ENCODE measurements around the gene ENTPD1.
A peak's percentile ranks its signal among the peaks of the same experiment; 100 is the strongest.
"Not testable (repeated sequence)": the region's sequence is repeated elsewhere in the genome, so short reads cannot be mapped to it uniquely, and the experiment has no call there.

Gene ENTPD1

DNA sequence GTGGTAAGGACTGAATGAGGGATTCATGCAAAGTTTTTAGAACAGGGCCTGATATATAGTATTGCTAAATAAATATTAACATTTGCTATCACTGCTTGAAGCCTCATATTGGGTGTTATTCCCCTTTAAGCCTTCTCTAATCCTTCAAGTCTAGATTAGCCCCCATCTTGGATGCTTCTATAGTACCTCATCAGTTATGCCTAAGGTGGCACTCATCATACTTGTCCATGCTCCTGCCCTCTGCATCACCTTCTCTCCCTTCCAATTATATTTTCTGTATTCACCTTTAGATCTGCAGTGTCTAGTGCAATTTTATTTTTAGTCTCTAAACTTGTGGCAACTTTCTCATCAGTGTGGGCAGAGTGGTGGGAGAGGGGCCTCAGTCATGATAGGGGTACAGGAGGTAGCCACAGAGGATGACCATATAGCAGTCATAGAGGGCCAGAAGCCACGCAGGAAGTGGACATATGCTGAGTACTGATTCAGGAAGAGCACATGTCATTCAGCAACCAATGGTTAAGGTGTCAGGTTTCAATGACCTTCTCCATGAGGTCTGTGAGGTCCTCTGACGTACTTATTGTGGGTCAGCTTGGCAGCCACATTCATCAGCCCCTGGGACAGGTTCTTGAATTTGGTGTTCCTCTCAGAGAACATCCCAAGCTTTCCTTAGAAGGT, 2.5 kb downstream of the ENTPD1 start:
- DNase-seq = no peak

DNA sequence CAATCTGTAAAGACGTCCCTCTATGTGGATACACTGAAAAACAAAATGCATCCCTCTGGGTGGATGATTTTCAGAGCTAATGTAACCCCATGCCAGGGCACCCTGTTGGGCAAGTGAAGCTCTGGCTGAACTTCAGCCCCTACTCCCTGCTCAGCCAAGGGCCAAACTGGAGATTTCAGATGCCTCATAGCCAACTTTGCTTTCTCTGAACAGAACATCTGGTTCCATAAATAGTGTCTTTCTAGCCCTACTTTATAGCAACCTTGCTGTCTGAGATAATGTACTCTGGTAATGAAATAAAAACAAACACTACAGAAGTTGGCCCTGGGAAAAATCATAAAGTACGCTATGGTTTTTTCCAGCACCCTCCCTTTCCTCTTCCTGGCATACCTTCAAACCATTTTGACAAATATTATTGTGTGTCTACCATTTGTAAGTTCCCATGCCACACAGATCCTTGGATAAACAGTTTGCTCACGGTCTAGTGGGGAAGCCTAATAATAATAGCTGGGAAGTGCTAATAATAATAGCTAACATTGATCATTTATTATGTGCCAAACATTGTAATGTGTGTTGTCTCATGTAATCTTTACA, 3.4 kb downstream of the ENTPD1 start:
- no peak for DNase-seq

DNA sequence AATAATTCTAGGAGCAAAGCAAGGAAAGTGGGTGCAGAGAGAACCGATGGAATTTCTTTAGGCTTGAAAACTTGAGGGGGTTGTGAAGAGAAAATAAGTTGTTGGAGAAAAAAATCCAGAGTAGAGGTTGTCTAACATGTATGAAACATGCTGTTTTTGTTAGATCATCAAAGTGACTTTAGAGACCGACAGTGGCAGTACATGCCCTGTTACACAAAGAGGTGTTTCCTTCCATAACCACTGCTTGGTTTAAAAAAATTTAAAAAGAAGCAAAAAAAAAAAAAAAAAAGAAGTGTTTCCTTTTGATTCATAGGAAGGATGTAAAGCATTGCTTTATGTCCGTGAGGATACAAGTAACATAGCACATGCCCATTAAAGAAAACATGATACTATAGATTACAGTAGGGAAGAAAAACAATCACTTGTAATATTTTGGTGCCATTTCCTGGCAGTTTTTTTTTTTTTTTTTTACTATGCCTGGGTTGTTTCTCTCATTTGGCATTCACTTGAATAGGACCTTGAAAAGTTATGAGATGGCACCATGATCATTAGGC, 6.1 kb downstream of the ENTPD1 start:
- no peak for DNase-seq

DNA sequence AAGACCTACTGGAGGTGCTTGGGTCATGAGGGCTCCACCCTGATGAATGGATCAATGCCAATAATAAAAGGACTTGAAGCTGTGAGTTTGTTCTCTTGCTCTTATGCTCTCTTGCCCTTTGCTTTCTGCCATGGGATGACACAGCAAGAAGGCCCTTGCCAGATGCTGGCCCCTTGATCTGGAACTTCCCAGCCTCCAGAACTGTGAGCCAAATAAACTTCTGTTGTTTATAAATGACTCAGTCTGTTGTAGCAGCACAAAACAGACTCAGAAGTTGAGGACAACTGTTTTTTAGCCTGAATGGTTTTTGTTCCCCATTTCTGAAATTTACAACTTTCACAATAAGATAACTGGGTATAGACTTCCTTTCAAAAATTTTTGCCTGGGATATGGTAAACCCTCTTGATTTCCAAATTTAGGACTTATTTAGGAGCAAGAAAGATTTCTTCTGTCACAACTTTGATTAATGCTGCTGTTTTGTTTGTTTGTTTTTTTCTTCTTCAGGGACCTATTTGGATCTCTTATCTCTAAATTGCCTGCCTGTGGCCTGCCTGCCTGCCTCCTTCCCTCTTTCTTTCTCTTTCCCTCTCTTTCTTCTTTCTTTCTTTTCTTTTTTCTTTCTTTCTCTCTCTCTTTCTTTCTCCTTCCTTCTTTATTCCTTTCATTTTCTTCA, 12.1 kb downstream of the ENTPD1 start:
- peak; percentile 64 to 68 for DNase-seq

DNA sequence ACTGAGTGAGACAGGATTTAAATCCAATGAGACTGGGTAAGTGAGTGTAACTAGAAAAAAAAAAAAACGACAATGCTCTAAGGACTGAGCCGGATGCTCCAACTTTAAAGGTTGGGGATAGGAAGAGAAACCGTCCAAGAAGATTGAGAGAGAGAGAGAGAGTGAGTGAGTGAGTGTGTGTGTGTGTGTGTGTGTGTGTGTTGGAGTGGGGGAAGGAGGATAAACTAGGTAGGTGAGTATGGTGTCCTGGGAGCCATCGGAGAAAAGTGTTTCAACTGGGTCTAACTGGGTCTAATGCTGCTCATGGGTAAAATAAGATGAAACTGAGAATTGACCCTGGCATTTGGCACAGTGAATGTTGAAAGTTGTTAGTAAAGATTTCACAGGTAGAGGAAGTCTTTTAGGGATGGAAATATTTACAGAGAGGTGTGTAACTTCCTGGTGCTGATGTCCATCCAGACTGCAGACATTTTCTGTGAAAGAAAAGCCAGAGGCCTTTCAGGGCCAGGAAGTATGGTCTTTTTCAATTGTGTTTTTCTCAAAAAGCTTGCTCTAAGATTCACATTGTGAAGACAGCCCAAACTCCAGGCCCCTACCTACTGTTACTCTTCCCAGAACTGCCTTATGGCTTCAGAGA, 14.2 kb downstream of the ENTPD1 start:
- no peak for DNase-seq

DNA sequence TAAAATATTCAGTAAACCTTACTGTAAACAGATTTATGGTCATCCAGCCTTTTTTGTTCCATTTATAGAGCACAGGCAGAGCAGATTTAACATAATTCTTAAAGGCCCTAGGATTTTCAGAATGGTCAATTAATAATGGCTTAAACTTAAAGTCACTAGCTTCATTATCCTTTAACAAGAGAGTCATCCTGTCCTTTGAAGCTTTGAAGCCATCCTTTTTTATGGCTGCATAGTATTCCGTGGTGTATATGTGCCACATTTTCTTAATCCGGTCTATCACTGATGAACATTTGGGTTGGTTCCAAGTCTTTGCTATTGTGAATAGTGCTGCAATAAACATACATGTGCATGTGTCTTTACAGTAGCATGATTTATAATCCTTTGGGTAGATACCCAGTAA, 17.5 kb downstream of the ENTPD1 start:
- not testable (repeated sequence) for DNase-seq

DNA sequence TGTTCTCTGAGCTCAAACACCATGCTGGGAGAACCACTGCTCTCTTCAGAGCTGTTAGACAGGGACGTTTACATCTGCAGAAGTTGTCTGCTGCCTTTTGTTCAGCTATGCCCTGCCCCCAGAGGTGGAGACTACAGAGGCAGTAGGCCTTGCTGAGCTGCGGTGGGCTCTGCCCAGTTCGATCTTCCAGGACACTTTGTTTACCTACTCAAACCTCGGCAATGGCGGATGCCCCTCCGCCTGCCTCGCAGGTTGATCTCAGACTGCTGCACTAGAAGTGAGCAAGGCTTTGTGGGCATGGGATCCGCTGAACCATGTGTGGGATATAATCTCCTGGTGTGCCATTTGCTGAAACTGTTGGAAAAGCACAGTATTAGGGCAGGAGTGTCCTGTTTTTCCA, 21.7 kb downstream of the ENTPD1 start:
- not testable (repeated sequence) for DNase-seq

DNA sequence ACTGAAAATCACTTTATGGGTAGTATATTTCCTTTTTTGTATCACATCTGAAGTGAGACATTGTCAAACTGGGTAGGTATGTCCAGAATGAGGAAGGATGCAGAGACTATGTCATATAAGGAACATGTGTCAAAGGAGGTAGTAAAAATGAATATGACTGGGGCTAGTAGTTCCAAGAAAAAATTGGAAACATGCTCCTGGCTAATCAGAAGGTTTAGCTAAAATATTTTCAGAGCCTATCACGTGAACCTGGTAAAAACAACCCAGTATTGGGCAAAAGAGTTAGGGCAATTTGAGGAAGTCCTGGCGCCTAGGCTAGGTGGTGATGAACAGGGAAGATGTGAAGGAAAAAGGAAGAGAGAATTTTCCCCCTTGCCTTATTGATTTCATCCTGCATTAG, 26.4 kb downstream of the ENTPD1 start:
- DNase-seq = peak; percentile 36 to 49

DNA sequence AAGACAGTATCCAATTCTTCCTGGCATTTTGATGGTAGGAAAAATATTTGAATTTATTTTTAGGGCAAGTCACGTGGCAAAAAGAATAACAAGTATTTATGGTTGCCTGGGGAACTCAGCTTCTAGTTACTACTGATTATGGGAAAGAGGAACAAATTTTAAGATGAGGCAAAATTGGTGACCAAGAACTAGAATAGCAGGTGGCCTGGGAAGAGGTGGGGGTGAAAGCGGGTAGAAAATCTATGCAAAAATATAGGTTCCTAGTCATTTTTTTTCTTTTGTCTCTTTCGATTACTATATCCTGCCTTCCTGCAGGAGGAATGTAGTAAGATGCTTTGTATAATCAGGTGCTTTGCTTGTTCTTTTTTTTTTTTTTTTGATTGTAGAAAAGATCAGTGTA, 27.8 kb downstream of the ENTPD1 start:
- DNase-seq = no peak

DNA sequence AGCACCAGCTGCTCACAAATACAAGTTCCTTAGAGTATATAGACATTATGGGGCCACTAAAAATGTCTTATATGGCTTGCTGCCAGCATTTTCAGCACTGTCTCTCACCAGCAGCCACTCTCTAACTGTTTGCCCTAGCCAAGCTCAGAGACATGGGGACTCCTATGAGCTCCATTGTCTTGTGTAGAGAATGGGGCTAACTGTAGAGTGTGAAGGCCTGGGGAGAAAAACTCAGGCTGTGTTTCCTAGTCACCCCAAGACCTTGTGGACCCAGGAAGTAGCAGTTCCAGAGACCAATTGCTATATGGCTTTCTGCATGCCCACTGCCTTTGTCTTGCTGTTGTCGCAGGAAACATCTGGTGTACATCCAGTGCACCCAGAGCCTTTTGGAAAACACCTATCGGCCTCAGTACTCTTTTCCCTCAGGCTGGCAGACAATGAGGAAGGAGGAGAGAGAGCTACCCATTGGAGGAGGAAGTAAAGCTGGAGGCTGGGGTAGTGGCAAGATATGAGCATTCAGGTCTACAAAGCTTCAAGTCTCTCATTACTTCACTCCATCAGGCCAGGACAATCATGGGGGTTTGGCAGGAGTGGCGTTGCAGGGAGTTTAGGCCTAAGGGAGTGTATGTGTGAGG, 28.4 kb downstream of the ENTPD1 start:
- no peak for DNase-seq

DNA sequence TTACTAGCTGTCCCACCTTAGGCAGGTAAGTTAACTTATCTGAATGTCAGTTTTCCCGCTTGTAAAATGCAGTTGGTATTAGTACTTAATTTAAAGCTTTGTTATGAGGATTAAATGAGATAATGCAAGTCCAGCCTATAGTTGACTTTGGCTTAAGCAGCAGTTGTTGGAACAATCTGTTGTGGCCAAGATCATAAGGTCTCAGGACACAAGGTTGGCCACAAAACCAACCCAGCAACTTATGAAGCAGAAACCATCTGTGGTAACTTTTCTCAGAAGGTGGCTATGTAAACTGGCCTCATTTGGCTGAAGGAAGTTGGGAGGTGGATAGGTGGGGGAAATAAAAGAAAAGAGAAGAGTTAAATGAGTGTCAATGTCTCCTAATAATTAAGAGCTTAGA, 29.4 kb downstream of the ENTPD1 start:
- DNase-seq = no peak

DNA sequence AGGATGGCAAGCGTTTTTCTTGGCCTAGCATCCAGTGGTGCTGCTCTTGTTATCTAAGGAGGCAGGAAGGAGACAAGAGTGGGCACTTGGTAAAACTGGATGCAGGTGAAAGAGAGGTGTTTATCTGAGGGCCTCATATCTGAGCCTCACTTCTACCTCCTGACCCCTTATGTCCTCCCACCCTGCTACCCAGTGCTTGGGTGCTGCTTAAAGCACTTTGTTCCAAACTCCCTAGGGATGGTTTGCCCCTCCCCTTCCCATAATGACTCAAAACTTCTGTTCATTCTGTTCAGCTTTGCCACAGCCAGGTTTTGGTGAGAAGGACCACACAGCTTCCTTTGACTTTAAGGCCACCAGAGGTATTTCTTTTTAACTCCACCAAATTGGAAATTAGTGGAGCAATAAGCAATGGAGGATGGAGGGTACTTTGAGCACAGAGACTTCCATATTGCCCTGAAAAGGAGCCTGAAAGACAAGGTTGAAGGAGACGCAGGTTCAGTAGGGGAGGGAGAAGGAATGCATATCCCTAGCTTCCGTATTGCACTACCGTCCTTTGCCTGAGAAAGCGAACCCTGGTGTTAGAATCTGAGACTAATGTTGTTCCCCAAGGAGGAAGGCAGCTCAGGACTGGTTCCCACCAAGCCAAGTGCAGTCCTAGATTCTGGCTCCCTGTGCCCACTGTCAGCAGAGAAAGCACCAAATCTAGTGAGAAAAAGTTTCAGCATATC, 30.1 kb downstream of the ENTPD1 start:
- DNase-seq = no peak

DNA sequence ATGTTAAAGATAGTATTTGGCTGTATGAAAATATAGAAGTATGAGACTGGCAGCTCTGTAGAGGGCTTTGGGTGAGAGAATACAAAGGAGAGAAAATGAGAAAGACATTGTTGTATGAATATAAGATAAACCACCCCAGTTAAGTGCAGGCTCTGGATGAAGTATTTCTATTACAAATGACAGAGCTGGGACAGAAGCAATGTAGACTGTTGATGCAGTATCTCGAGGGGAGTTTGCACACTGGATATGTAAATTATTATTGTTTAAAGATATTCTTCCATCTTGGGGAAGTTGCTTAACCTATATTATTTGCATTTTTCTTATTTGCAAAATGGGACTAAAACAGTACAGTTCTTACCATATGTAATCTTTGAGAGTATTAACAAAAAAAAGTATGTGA, 31.5 kb downstream of the ENTPD1 start:
- DNase-seq = no peak

DNA sequence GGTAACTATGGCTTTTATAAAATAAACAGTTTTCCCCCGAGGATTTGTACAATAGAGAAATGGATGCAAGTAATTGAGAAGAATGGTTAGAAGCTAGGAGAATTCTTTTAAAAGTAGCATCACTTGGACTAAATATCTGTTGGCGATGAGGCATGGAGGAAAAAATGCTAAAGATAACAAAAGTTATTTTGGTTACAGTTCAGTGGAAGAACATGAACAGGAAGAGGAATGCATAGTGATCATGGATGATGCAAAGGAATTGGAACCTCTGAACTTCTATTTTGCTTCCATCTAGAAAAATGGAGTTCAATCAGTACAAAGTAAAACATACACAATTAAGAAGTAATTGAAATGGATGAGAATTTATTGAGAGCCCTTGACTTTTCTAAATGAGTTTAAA, 32.9 kb downstream of the ENTPD1 start:
- DNase-seq = no peak

DNA sequence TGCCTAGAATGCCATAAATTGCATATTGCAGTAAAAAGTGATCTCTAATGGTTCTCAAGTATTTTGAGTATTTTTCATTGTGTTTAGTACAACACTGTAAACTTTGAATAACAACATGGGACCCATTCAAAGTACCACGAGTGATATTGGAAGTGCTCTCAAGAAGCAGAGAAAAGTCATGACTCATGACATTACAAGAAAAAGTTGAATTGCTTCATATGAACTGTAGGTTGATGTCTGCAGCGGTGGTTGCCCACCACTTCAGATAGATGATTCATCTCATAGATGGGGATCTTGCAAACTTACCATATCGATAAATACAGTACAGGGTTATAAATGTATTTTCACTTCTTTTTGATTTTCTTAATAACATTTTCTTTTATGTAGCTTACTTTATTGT, 33.9 kb downstream of the ENTPD1 start:
- DNase-seq = no peak

DNA sequence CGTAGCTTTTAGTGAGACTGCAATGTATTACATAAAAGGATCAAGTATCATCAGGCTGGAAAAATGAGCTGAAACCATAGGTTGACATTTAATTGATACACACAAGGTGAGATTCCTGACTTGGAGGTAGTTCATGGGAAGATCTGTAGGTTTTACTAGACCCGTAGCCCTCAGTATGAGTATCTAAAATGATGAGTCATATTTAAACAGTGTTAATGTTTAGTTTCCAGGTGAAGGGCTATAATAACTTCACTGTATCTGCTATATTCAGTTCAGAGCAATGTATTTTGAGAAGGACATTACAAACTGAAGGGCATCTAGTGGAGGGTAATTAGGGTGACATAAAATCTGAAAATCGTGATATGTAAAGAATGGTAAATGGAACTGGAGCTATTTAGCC, 35.0 kb downstream of the ENTPD1 start:
- no peak for DNase-seq

DNA sequence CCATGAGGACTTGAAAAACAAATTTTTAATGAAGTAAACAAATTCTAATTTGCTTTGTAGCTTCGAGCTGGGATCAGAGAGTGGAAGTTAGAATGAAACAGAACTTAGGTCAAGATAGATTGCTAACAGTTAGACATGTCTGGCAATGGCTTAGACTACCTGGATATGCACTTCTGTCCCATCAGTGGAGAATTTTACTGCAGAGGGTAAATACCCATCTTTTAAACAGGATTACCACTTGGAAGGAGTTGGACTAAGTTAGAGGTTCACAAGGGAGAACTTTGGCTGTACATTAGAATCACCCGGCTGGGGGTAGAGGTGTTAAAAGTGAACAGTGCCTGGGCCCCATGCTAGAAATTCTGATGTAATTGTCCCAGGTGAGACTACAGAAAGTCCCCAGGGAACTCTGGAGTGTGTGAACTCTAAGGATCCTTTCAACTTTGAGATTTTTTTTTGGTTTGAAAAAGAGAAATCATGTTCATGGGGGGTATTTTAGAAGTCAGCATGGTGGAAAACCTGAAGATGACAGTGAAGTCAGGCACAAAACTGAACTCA, 35.5 kb downstream of the ENTPD1 start:
- no peak for DNase-seq

DNA sequence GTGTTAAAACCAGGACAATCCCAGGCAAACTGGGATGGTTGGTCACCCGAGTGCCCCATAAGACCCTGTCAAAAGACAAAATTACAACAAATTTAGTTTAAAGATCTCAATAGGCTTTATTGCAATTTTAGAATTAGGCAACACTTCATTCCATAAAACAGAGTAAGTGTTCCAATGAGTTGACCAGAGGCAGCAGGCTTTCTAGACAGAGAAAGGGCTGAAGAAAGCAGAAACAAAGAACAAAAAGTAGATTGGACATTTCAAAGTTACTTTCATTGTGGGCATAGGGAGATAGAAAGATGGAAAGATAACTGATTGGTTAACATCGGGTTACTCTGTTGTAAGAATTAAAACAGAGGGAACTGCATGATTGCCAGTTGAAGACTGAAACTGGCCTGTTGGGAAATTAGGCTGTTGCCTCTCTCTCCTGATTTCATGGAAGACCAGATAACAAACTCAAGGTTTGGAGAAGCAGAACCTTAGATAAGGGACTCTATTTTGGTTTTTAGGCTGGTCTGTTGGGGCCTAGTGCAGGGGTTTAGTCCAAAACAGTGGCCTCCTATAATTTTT, 36.3 kb downstream of the ENTPD1 start:
- peak; percentile 38 to 52 for DNase-seq

DNA sequence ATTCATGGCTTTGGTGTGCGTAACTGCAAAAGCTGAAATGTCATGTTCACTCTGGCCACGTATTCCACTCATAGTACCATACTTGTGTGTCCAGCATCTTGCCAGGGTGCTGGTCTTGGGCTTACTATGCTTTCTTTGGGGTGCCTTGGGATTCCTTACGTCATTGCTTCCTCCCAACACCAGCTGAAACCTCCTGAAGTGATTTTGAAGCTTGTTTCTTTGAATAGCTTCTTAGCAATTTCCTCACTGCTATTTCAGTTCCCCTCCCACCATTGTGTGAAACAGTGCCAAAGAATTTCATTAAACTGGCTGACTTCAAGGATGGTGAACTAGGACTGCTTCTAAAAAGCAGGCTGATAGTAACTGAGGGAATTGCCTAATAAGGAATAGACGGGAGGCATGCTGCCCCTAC, 36.9 kb downstream of the ENTPD1 start:
- peak; percentile 19 to 54 for DNase-seq

DNA sequence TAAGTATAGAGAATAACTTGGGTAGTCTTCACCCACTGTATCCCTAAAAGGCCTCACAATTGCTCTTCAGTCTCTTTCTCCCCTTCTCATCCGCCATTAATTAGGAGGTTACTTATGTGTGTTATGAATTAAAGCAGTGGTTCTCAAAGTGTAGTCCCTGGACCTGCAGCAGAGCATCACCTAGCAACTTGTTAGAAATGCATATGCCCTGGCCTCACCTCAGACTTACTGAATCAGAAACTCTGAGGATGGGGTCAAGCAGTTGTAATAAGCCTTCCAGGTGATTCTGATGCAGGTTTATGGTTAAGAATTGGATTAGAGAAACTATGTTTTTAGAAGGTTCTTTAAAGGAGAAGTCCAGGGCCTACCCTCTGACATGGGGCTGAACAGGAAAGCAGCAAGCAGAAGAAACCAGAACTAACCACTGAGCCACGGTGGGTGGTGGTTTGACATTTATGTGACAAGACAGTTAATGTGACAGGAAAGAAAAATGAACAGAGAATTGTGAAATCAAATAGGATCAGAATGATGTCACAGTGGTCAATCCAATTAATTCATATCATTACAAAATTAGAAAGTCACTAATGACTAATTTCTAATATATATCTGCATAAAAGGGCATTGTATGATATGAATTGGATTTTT, 37.6 kb downstream of the ENTPD1 start:
- peak; percentile 53 to 65 for DNase-seq

DNA sequence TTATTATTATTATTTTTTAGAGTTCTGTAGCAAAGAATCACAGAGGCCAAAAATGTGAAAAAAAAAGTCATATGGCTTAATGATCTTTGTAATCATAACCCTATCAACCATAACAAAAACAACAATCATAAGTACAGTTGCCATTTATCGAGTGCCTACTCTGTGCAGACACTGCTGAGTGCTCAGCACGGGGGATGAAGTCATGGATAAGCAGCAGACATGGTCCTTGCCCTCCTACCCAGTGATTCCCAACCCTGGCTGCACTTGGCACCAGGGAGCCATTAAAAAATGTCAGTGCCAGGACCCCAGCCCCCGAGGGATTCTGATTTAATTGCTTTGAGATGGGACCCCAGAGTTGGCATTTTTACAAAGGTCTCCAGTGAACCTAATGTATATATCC, 38.2 kb downstream of the ENTPD1 start:
- no peak for DNase-seq

Measured in AML-193 (cell line).